GM19351 (cell line): ENCODE measurements around the gene PBX3.

Source experiments
- ATAC-seq: cut with Tn5 transposase; IDR thresholded peaks from one replicate; pipeline ENCODE4 v1.9.1; 2021; ENCODE audit warnings: mild to moderate bottlenecking, moderate library complexity; ENCODE audit not compliant: unreplicated experiment

The PBX3 gene

DNA sequence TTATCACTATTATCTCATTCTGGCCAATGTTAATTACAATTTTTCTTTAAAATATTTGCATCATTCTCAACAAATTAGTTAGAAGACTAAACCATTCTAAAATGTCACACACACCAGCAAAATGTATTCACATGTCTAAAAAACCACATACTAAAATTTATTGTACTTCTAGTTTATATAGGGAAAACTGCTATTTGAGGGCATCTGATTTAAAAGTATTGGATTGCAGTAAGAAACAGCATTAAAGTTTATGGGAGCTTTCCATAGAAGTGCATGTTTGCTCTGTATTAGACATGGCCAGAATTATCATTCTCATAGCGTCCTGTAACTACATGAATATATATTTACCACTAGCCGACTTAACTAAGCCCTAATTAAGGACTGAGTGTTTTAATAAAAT, 150.3 kb downstream of the PBX3 start:
- no peak for ATAC-seq

DNA sequence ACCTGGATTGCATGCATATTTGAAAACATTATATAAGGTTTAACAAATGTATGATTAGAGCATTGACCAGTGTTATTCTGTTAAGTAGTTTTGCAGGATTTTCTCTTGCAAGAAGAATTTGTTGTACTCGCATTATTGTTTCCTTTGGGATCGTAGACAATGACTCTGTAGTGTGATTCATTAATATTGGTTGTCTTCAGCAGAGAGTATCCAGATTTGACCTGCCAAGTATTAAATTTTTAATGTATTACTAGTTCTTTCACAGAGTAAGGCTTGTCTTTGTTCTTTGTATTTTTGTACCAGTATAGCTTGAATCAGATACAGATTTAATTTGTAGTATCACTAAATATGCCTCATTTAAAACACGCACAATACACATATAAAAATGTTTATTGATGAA, 155.0 kb downstream of the PBX3 start:
- ATAC-seq, result no peak

DNA sequence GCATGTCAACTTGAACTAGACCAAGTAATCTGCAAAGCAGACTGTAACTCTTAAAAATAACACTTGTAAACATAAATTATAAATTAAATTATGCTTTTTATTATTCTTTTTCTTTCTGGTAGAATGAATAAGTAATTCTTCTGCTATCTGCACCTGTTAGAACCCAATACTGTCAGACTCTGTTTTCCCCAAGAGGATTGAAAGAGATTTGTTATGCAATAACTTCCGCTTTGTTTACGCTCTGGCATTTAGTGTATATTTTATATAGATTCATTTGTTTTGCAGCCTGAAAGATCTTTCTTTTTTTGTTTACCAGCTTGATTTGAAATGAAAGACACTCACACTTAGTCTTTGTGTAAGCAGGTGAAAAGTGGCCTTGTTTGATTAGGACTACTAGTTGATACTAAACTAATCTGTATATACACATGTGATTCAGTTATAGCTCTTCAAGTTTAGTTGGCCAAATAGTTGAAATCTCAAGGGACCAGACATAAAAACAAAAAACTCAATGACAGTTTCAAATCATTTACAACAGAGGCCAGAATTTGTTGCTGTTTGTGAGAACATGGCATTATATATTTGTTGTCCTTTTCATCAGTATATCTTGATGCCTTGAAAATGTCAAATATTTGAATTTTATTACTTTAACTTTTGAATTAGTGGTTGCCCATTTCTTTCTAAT, 155.8 kb downstream of the PBX3 start:
- ATAC-seq, result no peak

DNA sequence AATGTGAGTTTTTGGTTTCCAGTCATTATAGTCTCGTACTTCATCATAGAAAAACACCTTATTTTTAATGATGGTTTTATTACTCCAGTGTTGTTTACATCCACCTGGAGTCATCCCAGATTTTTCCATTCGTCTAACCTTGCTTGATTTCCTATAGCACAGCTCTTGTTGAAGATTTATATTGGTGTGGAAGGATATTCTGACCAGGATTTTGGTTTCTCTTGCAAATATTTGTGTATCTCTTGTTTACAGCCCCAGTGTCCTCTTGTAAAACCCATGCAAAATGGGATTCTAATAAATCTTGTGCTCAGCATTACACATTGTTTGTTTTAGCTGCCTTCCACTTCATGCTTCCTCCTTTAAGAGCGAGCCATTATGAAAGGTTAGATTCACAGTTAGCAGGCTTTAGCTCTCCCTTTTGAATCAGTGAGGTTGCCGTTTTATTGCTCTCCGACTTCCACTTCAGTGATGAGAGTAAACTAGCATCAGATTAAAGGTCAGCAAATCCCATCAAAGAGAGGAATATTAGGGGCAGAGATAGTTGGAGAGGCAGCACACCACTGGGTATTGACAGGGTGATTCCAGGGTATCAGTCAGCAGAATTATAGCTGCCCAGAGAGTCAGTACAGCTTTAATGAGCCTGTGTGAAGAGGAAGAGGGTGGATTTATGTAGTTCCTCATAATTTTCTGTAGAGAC, 157.1 kb downstream of the PBX3 start:
- ATAC-seq, result no peak

DNA sequence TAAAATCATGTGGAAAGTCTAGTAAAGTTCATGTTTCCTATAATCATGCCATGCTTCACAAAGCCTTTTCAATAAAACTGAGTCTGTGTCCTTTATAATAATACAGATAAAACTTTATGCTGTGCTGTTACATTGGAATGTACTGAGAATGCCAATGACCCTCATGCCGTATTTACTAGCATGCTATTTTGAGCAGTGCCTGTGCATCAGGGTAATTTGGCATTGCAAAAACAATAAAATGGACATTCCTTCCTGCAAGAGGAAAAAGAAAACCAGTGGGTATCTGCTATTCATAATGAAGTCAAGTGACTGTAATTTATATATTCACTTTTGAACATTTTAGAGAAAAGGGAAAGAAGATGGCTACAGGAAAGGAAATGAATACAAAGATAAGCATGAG, 159.0 kb downstream of the PBX3 start:
- ATAC-seq, result no peak

DNA sequence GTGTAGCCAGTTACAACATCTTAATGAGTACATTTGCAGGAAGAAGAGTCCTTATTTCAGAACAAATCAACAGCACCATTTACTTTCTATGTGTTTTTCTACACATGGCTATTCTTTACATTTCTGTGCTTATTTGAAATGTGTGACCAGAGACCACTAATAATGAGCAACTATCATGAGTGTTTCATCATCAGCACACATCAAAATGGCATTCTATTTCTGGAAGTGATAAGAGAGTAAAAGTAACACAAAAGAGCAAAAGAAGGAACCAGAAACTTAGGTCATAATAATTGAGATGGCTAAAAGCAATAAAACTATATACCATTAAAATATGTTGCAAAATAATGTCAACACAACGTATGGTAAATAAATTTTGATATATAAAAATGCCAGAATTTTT, 159.7 kb downstream of the PBX3 start:
- ATAC-seq, result no peak

DNA sequence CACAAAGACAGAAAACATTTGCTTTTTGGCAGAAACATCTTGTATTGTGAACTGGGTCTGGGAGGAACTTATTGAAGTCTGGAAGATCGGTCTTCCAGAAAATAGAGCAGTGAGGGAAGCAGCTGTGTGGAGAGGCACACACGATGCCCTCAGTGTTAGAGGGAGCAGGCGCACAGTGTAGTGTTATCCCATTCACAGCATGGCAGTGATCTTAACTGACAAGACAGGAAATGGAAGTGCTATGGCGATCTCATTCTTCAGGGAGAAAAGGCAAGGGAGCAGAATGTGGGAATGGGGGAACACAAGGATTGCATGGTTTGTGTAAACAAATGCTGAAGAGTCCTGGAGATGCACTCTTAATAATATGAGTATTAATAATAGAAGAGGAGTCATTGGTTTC, 161.0 kb downstream of the PBX3 start:
- no peak for ATAC-seq

DNA sequence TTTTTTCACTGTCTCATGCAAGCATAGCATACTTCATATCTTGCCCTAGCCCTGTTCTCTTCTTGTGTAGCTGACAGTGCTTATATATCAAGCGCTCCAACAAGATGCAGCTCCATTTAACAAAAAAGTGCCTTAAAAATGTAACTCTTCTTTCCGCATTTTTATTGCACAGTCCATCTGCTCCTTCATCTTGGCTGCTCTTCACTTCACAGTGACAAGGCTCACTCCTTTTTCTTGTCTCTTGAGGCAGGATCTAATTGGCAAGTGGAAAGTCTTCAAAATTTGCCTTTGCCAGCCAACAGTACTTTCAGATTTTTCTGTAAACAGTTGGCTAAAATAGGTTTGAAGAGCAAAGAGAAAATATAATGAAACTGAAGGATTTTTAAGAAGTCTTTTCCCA, 161.8 kb downstream of the PBX3 start:
- no peak for ATAC-seq

DNA sequence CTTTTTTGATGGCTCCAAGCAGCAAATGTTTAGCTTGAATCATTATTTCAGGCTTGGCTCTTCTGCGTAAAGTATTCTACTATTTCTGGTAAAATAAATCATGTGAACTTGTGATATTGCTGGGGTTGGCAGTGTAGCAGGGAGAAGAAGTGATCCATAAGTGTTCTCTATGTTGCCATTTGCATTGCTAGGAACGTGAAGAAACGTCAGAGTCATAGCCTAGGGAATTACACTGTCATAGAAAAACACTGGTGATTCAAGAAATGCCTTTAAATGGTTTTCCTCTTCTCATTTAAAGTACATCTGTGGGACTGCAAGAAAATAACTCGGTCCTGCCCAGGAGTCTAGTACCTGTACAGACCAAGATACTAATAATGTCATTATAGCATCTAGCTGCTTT, 162.3 kb downstream of the PBX3 start:
- no peak for ATAC-seq

DNA sequence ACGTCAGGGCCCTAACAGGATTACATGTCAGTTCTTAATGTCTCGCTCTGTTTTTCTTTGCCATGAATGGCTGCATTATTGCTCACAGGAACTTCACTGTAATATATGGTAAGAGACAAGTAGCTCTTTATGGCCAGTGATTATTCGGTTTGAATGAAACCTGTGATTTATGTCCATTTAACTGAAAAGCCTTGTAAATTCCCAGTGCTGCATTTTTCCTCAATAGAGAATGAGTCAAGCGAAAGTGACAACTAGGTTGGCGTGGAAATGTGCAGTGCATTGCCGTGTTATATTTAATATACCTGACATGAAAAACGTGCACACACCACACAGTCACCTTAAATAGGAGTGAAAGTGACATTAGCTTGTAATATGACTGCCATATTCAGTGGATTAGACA, 163.1 kb downstream of the PBX3 start:
- no peak for ATAC-seq

DNA sequence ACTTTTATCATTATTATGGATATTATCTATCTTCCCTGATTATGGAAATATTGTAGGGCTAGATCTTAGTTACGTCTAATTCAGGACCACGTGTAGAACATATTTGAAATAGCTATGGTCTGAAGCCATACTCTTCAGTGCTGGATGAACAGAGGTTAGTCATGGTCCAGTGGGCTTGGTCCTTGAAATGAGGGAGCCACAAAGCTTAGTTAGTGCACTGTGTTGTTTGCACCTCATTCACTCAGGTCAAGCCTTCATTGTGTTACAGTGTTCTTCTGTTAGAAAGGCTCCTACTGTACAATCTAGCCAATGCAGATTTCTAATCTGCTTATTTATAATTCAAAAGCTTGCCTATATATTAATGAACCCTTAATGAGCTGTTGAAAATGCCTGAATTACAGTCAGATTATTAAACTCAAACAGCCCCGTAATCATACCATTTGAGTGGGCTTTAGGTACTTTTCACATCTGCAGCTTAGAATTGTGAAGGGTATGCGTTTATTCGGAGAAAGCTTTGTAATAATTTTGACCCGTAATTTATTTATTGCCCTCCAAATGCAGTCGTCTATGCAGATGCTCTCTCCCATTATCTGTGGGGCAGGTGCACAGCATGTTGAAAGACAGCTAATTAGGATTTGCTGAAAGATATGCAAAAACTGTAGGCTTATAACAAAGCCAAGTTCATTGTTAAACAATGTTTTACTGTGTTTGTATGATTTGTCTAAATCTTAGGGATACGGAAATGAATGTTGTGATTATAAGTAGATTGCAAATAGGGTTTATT, 164.9 kb downstream of the PBX3 start:
- no peak for ATAC-seq

DNA sequence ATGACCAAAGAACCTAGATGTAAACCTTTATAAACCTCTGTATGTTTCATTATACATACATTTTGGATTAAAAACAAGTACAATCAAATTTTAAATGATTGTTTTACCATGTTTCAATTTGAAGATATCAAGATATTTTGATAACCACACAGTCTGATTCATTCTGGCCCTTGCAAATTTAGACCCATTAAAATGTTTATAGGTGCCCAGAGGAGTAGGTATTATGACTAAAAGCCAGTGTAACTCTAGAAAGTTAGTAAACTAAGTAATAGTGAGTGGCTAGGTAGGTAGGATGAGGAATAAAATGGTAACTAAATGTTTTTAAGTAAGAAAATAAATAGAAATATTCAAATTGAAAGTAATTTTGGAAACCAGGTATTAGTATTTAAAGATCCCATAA, 165.5 kb downstream of the PBX3 start:
- ATAC-seq, result no peak

DNA sequence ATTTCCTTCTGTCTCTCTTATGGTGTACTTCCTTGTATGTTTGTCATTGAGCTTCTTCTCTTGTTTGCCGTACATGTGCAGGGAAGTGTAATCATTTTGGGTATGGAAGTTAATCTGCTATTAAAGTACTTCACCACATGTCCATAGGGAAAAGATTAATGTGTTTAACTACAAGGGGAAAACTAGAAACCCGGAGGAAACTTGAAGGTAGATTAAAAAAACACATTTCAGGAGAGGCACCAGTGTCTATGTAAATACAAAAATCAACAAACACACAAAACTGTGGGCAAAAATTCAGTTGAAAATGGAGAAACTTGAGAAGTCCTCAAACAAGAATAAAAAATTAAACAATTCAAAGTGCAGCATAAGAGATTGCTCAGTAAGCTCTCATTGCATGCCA, 166.4 kb downstream of the PBX3 start:
- ATAC-seq, result no peak

DNA sequence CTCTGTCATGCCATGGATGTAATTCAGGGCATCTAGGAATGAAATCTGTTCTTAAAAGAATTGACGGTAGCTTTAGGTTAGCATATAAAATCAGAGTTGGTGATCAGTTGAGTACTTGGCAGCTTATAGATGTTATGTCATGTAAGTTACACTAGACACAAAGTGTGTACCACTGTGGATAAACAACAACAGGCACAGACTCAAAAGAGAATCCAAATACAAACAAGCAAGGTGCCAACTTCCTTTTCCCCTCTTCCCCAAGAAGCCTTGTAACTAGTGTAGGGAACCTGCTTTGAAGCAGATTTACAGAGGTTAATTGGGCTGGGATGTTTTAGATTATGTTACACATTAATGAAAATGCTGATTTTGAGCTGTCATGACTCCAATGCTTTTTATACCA, 167.2 kb downstream of the PBX3 start:
- no peak for ATAC-seq

DNA sequence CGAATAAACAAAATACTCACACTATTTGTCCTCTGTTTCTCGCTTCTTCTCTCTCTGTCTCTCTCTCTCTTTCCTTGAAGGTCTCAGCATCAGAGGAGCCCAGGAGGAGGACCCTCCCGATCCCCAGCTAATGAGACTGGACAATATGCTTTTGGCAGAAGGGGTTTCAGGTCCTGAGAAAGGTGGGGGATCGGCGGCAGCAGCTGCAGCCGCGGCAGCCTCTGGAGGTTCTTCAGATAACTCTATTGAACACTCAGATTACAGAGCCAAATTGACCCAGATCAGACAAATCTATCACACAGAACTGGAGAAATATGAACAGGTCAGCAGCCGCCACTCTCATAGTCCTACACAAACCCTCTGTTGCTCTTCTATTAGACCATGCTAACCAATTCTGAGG, 168.4 kb downstream of the PBX3 start:
- no peak for ATAC-seq

DNA sequence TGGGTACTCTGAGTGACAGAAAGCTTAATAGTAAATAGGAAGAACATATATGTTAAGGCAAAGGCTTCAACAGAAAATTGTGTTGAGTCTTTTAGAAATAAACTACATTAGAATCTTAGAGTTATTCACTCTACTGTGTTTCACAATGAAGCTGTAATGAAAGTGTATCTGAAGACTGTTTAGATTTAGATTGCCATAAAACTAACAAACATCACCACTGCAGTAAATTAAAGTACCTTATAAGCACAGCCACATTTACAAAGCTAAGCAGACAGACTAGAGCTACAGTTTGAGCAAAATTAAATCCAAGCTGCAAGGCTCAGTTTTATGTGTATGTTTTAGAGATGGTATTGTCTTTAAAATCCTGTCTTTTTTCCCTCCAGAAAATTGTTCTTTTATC, 172.4 kb downstream of the PBX3 start:
- no peak for ATAC-seq

DNA sequence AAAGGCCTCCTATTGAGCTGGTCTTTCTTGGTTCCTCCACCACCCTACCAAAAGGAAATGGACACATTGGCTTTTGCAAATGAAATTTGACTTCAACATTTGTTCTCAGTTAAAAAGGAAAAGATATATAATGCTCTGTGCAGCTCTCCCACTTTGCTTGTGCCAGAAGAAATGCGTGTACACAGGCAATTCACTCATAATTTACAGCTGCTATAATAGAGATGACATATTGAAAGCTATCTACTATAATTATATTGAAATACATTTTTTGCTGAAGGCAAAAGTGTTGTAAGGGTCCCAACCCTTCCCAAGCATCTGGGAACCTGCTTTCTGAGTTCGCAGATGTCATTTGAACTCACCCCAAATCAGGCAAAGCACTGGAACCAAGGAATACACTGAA, 173.2 kb downstream of the PBX3 start:
- ATAC-seq, result no peak

DNA sequence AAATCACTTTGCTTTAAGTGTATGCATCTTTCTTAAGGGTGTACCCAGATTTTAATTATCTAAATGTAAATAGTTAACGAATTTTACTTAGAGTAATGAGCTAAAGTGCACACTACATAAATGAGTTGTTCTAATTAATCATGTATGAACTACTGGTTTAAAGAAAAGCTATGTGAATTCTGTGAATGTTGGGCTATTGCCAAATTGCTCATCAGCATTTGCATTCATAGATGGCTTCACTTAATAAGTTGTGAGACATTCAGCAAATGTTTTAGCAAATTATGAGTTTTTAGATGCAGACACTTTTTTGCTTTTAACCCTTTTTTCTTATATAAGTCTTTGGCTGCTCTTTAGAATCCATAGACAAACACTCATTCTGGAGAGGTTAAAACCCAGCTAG, 175.7 kb downstream of the PBX3 start:
- ATAC-seq, result no peak

DNA sequence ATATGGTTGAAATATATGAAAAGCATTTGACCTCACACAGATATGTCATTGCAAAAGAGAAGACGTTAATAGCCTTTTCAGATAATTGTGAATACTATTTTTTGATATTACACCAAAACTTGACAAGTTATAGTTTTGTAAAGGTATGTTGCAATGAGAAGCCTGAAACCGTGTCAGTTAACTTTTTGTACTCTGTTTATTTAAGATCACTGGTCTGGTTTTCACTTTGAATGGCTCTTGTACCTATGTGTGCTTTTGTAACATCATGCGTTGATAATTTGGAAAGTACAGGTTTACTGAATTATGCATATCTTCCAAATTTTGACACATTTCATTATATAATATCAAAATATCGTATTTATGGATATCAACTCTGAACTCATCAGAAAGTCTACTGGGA, 177.2 kb downstream of the PBX3 start:
- no peak for ATAC-seq

DNA sequence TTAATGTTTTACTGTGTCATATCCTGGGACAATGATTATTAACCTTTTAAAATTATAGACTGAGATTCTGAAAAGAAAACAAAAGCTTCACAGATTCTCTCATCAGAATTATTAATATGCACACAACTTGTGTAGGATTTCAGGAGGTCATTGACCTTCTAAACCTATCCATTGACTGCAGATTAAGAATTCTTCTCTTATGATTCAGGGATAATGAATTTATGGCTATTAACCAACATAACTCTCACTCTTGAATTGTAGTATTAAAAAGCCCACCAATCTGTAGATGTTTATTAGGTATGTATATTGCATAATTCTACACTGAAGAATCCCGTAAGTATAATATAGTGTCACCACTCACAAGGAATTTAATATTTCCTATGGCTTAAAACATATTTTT, 179.8 kb downstream of the PBX3 start:
- ATAC-seq, result no peak

DNA sequence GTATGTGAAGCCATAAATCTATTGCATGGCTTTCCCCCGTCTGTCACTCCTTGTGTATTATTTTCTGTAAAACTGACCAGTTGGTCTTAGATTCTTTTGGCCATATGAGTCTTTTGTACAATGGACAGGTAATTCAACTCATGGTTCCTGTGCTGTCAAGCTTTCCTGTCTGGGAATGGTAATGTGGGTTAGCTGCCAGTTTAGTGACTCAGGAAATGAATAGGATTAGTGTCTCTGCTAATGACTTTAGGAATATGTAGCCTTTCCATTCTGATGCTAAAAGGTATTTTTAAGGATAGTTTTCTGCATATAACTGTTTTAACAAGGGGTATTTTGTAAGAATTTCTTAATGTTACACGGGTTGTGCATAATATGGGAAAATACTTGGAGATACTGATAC, 182.7 kb downstream of the PBX3 start:
- ATAC-seq, result no peak

DNA sequence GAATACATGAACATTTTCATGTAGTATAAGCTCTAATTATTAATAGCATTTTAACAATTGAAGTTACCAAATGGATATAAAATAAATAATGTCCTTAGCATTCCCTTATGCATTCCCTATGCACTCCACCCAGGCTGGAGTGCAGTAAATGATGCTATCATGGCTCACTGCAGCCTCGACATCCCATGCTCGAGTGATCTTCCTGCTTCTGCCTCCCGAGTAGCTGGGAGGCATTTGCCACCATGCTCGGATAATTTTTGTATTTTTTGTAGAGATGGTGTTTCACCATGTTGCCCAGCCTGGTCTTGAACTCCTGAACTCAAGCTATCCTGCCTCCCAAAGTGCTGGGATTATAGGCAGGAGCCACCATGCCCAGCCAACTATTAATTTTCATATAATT, 184.0 kb downstream of the PBX3 start:
- ATAC-seq, result no peak
